C4-2B (cell line): ENCODE results near the gene SORL1.

Experiments used
- ZFX ChIP-seq: fragments of 450-650 bp; IDR thresholded peaks from 2 replicates; pipeline ENCODE4 v1.6.1; 2017
- TF ChIP-seq, protein P1 (sequence below): fragments of 450-650 bp; conservative IDR thresholded peaks from 2 replicates; pipeline ENCODE4 v1.5.1; 2017; ENCODE audit warnings: mild to moderate bottlenecking

DNA sequence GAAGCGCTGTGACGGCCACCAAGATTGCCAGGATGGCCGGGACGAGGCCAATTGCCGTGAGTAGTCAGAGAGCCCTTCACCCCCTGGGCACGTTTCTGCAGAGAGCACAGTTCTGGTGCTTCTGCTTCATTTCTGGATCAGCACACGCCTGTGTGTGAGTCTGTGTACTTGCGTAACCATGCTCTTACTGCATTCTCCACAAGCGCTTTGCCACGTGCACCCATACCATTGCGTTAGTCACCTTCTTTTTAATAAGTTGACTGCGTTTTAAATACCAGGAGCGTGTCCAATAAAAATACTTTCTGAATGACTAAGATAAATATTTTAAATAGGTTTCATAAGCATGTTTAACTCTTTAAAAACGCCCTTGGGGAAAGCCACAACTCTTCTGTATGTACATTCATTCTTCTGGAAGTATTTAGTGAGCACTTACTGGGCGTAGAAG lies 143.6 kb downstream of the SORL1 start:
- TF ChIP-seq, protein P1, sequence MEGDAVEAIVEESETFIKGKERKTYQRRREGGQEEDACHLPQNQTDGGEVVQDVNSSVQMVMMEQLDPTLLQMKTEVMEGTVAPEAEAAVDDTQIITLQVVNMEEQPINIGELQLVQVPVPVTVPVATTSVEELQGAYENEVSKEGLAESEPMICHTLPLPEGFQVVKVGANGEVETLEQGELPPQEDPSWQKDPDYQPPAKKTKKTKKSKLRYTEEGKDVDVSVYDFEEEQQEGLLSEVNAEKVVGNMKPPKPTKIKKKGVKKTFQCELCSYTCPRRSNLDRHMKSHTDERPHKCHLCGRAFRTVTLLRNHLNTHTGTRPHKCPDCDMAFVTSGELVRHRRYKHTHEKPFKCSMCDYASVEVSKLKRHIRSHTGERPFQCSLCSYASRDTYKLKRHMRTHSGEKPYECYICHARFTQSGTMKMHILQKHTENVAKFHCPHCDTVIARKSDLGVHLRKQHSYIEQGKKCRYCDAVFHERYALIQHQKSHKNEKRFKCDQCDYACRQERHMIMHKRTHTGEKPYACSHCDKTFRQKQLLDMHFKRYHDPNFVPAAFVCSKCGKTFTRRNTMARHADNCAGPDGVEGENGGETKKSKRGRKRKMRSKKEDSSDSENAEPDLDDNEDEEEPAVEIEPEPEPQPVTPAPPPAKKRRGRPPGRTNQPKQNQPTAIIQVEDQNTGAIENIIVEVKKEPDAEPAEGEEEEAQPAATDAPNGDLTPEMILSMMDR: no peak
- no peak for TF ChIP-seq ZFX
